HEK293 (cell line): ENCODE data around the gene ASCC3.
"Not testable (repeated sequence)": the region's sequence is repeated elsewhere in the genome, so short reads cannot be mapped to it uniquely, and the experiment has no call there.

ENCODE experiments used
- CTCF ChIA-PET: fragments of 350-600 bp; formaldehyde crosslinking; extraction: SDS; loops from one replicate; lab custom pipeline; 2021; ENCODE audit warnings: antibody characterized with exemption; lab: Yijun Ruan, JAX
- POLR2A ChIA-PET: fragments of 300-600 bp; formaldehyde crosslinking; extraction: SDS; loops from one replicate; lab custom pipeline; 2020; ENCODE audit warnings: antibody characterized with exemption, inconsistent platforms; lab: Yijun Ruan, JAX
- H3K27ac ChIP-seq: fragments of 200-500 bp; sonication (Bioruptor generic); 2 replicates; pipeline ENCODE4 v1.5.1; 2014; ENCODE audit warnings: low read depth, low read length, control low read depth, inconsistent platforms; ENCODE audit errors: extremely low read depth
- H3K36me3 ChIP-seq, 2 experiments: fragments of 200-500 bp in 1 of 2; sonication (Bioruptor generic) in 1 of 2; 1 replicate in 1 of 2; 2 replicates in 1 of 2; pipeline ENCODE4 v1.5.1; 2014 to 2017; ENCODE audit warnings: inconsistent platforms in 2 of 2, low read length in 2 of 2; ENCODE audit not compliant: control insufficient read depth in 2 of 2, insufficient read depth in 1 of 2
- H3K4me1 ChIP-seq: fragments of 200-500 bp; sonication (Bioruptor generic); 2 replicates; pipeline ENCODE4 v1.5.1; 2014; ENCODE audit warnings: mild to moderate bottlenecking, low read length, inconsistent platforms; ENCODE audit not compliant: control insufficient read depth, insufficient read depth
- H3K4me3 ChIP-seq: 2 replicates; pipeline ENCODE4 v1.5.1; 2011; ENCODE audit warnings: low read depth, mild to moderate bottlenecking, control low read depth, low read length, moderate library complexity
- H3K9me3 ChIP-seq: fragments of 200-500 bp; sonication (Bioruptor generic); 2 replicates; pipeline ENCODE4 v1.5.1; 2014; ENCODE audit warnings: low read depth, low read length, inconsistent platforms; ENCODE audit not compliant: control insufficient read depth, insufficient read depth
- ELK4 ChIP-seq: IDR thresholded peaks from 2 replicates; pipeline ENCODE4 v1.6.1; 2011; ENCODE audit warnings: mild to moderate bottlenecking, low read depth, low read length, borderline replicate concordance
- FEZF1 ChIP-seq: fragments of 450-650 bp; formaldehyde crosslinking; IDR thresholded peaks from 2 replicates; pipeline ENCODE4 v1.5.1; 2016; ENCODE audit warnings: missing biosample characterization, missing genetic modification characterization
- HOXC10 ChIP-seq: sonication (generic); formaldehyde crosslinking; IDR thresholded peaks from 2 replicates; pipeline ENCODE4 v1.8.1; 2023; ENCODE audit warnings: mild to moderate bottlenecking, missing genetic modification reagents
- HOXD13 ChIP-seq: sonication (generic); formaldehyde crosslinking; IDR thresholded peaks from 2 replicates; pipeline ENCODE4 v1.8.0; 2022; ENCODE audit warnings: missing genetic modification reagents, borderline replicate concordance
- KLF1 ChIP-seq: fragments of 450-650 bp; formaldehyde crosslinking; IDR thresholded peaks from 2 replicates; pipeline ENCODE4 v1.5.1; 2016; ENCODE audit warnings: missing biosample characterization, missing genetic modification characterization
- KLF17 ChIP-seq: fragments of 450-650 bp; formaldehyde crosslinking; IDR thresholded peaks from 2 replicates; pipeline ENCODE4 v1.5.1; 2016; ENCODE audit warnings: missing biosample characterization, missing genetic modification characterization
- MZF1 ChIP-seq: fragments of 450-650 bp; formaldehyde crosslinking; IDR thresholded peaks from 2 replicates; pipeline ENCODE4 v1.5.1; 2017; ENCODE audit warnings: missing biosample characterization, missing genetic modification characterization, borderline replicate concordance
- SETDB1 ChIP-seq: IDR thresholded peaks from one replicate; pipeline ENCODE4 v1.6.1; 2017; ENCODE audit warnings: mild to moderate bottlenecking, low read length, moderate library complexity, mixed read lengths; ENCODE audit not compliant: insufficient read length
- SP7 ChIP-seq: fragments of 450-650 bp; formaldehyde crosslinking; IDR thresholded peaks from 2 replicates; pipeline ENCODE4 v1.5.1; 2016; ENCODE audit warnings: missing biosample characterization, missing genetic modification characterization
- TCF7L2 ChIP-seq: IDR thresholded peaks from 2 replicates; pipeline ENCODE4 v1.6.1; 2011; ENCODE audit warnings: low read depth, mild to moderate bottlenecking, inconsistent platforms, low read length, moderate library complexity, borderline replicate concordance
- ZBTB26 ChIP-seq: fragments of 450-650 bp; formaldehyde crosslinking; optimal IDR thresholded peaks from 2 replicates; pipeline ENCODE3; 2016; ENCODE audit warnings: missing biosample characterization, mild to moderate bottlenecking, missing genetic modification characterization
- ZFHX2 ChIP-seq: fragments of 450-650 bp; formaldehyde crosslinking; conservative IDR thresholded peaks from 2 replicates; pipeline ENCODE4 v1.5.1; 2016; ENCODE audit warnings: missing biosample characterization, missing genetic modification characterization
- ZNF10 ChIP-seq: fragments of 450-650 bp; formaldehyde crosslinking; IDR thresholded peaks from 2 replicates; pipeline ENCODE4 v1.5.1; 2017; ENCODE audit warnings: missing biosample characterization, missing genetic modification characterization
- ZNF133 ChIP-seq: fragments of 450-650 bp; formaldehyde crosslinking; IDR thresholded peaks from 2 replicates; pipeline ENCODE4 v1.5.1; 2016; ENCODE audit warnings: missing biosample characterization, missing genetic modification characterization
- ZNF138 ChIP-seq: fragments of 450-650 bp; formaldehyde crosslinking; IDR thresholded peaks from 2 replicates; pipeline ENCODE4 v1.5.1; 2016; ENCODE audit warnings: missing biosample characterization, missing genetic modification characterization, borderline replicate concordance
- ZNF146 ChIP-seq: fragments of 450-650 bp; formaldehyde crosslinking; IDR thresholded peaks from 2 replicates; pipeline ENCODE4 v1.5.1; 2016; ENCODE audit warnings: missing biosample characterization, missing genetic modification characterization
- ZNF169 ChIP-seq: fragments of 450-650 bp; formaldehyde crosslinking; IDR thresholded peaks from 2 replicates; pipeline ENCODE4 v1.5.1; 2016; ENCODE audit warnings: missing biosample characterization, missing genetic modification characterization
- ZNF221 ChIP-seq: fragments of 450-650 bp; formaldehyde crosslinking; IDR thresholded peaks from 2 replicates; pipeline ENCODE4 v1.5.1; 2017; ENCODE audit warnings: missing biosample characterization, missing genetic modification characterization, borderline replicate concordance
- ZNF266 ChIP-seq: fragments of 450-650 bp; formaldehyde crosslinking; IDR thresholded peaks from 2 replicates; pipeline ENCODE4 v1.5.1; 2016; ENCODE audit warnings: missing biosample characterization, missing genetic modification characterization, low read depth
- ZNF514 ChIP-seq: fragments of 450-650 bp; formaldehyde crosslinking; IDR thresholded peaks from 2 replicates; pipeline ENCODE4 v1.5.1; 2016; ENCODE audit warnings: missing biosample characterization, missing genetic modification characterization
- ZNF561 ChIP-seq: fragments of 450-650 bp; IDR thresholded peaks from 2 replicates; pipeline ENCODE4 v1.5.1; 2018; ENCODE audit warnings: missing biosample characterization, missing genetic modification characterization, borderline replicate concordance
- ZNF654 ChIP-seq: fragments of 450-650 bp; formaldehyde crosslinking; IDR thresholded peaks from 2 replicates; pipeline ENCODE4 v1.5.1; 2016; ENCODE audit warnings: low read depth, missing biosample characterization, missing genetic modification characterization
- ZNF660 ChIP-seq: fragments of 450-650 bp; IDR thresholded peaks from 2 replicates; pipeline ENCODE4 v1.5.1; 2018; ENCODE audit warnings: missing biosample characterization, mild to moderate bottlenecking, missing genetic modification characterization
- ZNF76 ChIP-seq: fragments of 450-650 bp; formaldehyde crosslinking; IDR thresholded peaks from 2 replicates; pipeline ENCODE4; 2016; ENCODE audit warnings: low read depth, missing biosample characterization, missing genetic modification characterization, borderline replicate concordance
- ZSCAN23 ChIP-seq: fragments of 450-650 bp; formaldehyde crosslinking; IDR thresholded peaks from 2 replicates; pipeline ENCODE4 v1.5.1; 2016; ENCODE audit warnings: missing biosample characterization, missing genetic modification characterization

Gene ASCC3

GRCh38 chr6:100763617-100764241 lies 117.4 kb downstream of the ASCC3 start (continued):
- no peak for TF ChIP-seq ZNF133
- no peak for TF ChIP-seq KLF1 (tag by site-specific recombination)
- no peak for TF ChIP-seq FEZF1 (tag by site-specific recombination)
- TF ChIP-seq ZNF654 (tag by site-specific recombination): no peak
- TF ChIP-seq HOXC10: no peak
- no peak for TF ChIP-seq ZSCAN23 (tag by site-specific recombination)
- TF ChIP-seq HOXD13 (CRISPR knock-in tag): no peak
- no peak for TF ChIP-seq ZNF514 (tag by site-specific recombination)
- no peak for TF ChIP-seq KLF17
- TF ChIP-seq ZNF10 (tag by site-specific recombination): no peak
- TF ChIP-seq ZNF169: no peak
- TF ChIP-seq ELK4: no peak
- TF ChIP-seq ZNF76 (tag by site-specific recombination): no peak
- no peak for TF ChIP-seq ZNF660 (tag by site-specific recombination)

GRCh38 chr6:100761841-100762240 lies 119.3 kb downstream of the ASCC3 start:
- no peaks in the 10 kb centered on the region for H3K9me3 ChIP-seq
- ChIA-PET POLR2A (no interaction called here), CTCF (interaction anchor here (0.7 kb wide), 1 partner anchor 10 kb away, joined by 3 read pairs; no protein-coding TSS in a partner anchor)
- H3K36me3 ChIP-seq: peaks cover 0 to 67% of the 10 kb centered on the region in 2 experiments
- no peak for TF ChIP-seq ZNF221 (tag by site-specific recombination)
- peak; percentile 15; the same call in 1 of the 2 replicates for TF ChIP-seq ZFHX2 (tag by site-specific recombination)
- H3K27ac ChIP-seq: no peak overlapping the region
- H3K4me1 ChIP-seq: no peaks in the 10 kb centered on the region
- no peak overlapping the region for H3K4me3 ChIP-seq

- CTCF ChIA-PET, H3K4me3 ChIP-seq, H3K27ac ChIP-seq, POLR2A ChIA-PET, H3K4me1 ChIP-seq, H3K9me3 ChIP-seq: not testable (repeated sequence)
- TF ChIP-seq ZNF146: peak; percentile 88
- H3K36me3 ChIP-seq: peaks cover 0 to 46% of the 10 kb centered on the region in 2 experiments; a peak in 2 of 3 replicates
These were observed 122.7 kb downstream of the ASCC3 start for GRCh38 chr6:100758386-100758785.

GRCh38 chr6:100753421-100753820 lies 127.7 kb downstream of the ASCC3 start:
- Histone ChIP-seq H3K27ac (no peak overlapping the region), H3K36me3 (peaks cover 0 to 18% of the 10 kb centered on the region in 2 experiments; a peak in 1 of 3 replicates), H3K4me1 (0 out of 2 replicates have a peak, but pooled peaks cover 4% of the 10 kb centered on the region), H3K4me3 (no peak overlapping the region), H3K9me3 (no peaks in the 10 kb centered on the region)
- no peak for TF ChIP-seq SETDB1
- TF ChIP-seq MZF1 (tag by site-specific recombination): no peak
- TF ChIP-seq ZNF138: no peak
- TF ChIP-seq ZNF561 (tag by site-specific recombination): no peak
- TF ChIP-seq ZNF266 (tag by site-specific recombination): no peak
- no peak for TF ChIP-seq SP7 (tag by site-specific recombination)
- no peak for TF ChIP-seq ZBTB26
- no peak for TF ChIP-seq TCF7L2
- POLR2A ChIA-PET: no interaction called here
- CTCF ChIA-PET: interaction anchor here (0.7 kb wide), 1 partner anchor 83 kb away, joined by 7 read pairs; no protein-coding TSS in a partner anchor
